ENCODE data around the gene MINPP1.

DNA sequence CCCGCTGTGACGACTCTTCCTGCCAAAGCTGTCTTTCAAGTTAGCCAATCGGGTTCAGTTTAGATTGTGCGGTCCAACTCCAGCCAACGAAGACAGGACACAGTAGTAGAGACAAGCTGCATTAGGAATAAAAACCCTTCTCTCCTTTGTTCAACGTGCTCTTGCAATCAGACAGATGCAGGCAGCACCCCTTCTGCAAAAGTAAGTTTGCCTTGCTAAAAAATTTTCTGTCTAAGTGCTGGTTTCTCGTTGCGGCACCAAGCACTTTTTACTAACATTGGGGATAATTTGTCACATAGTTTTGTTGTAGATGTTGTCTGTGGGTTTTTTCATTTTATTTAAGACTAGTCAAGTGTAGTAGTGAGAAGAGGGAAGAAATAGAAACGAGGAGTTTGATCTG is 58.1 kb downstream of the MINPP1 start:
- TF ChIP-seq POLR2A (IDR thresholded peaks at IDR 0.05) = no peak
- TF ChIP-seq, protein P1, sequence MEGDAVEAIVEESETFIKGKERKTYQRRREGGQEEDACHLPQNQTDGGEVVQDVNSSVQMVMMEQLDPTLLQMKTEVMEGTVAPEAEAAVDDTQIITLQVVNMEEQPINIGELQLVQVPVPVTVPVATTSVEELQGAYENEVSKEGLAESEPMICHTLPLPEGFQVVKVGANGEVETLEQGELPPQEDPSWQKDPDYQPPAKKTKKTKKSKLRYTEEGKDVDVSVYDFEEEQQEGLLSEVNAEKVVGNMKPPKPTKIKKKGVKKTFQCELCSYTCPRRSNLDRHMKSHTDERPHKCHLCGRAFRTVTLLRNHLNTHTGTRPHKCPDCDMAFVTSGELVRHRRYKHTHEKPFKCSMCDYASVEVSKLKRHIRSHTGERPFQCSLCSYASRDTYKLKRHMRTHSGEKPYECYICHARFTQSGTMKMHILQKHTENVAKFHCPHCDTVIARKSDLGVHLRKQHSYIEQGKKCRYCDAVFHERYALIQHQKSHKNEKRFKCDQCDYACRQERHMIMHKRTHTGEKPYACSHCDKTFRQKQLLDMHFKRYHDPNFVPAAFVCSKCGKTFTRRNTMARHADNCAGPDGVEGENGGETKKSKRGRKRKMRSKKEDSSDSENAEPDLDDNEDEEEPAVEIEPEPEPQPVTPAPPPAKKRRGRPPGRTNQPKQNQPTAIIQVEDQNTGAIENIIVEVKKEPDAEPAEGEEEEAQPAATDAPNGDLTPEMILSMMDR (IDR thresholded peaks at IDR 0.05) = no peak
